ENCODE data around the gene FMO3.

DNA sequence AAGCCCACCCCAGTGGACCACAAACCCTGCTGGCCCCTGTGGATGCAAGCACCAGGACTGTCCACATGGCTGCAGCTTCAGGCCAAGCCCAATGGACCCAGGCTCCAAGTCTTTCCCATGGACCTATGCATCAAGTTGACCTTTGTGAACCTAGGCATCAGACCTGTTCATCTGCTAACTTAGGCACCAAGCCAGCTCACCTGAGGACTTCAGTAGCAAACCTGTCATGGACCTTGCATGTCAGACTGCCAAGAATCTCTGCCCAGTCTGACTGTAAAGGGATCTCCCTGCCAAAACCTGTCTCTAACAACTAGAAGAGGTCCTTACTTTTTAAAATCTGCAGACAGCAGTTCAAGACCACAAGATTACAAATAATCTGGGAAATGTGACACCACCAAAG is 37.8 kb downstream of the FMO3 start:
- TF ChIP-seq CTCF (IDR thresholded peaks at IDR 0.05; ENCODE audit: low read depth, low read length) (no peak), EZH2phosphoT487 (IDR thresholded peaks at IDR 0.05; ENCODE audit: low read depth) (no peak)

All from OCI-LY3 (cell line).